Left cardiac atrium (tissue), 4 donors: Measurements from ENCODE around the gene GXYLT1. TPM values are rescaled to one million over a fixed set of nuclear protein-coding genes. Genes with fewer than 3 reads are reported as not detected.

Source experiments
- ATAC-seq, 2 donors: fragments of 200-7000 bp; cut with Tn5 transposase; one replicate each; pipeline ENCODE4 v1.9.1; 2020; ENCODE audit warnings: mild to moderate bottlenecking in 2 of 2, moderate library complexity in 2 of 2
- DNase-seq: peaks from one replicate; pipeline ENCODE4 v3.0.0-alpha.2; 2020
- intact Hi-C, 2 donors: fragments of 100-400 bp; cut with DNase I; formaldehyde crosslinking; loops; one replicate each; pipeline versions ENCODE4 v1.14.1 to v1.15.1; 2022 to 2023
- total RNA-seq, 2 donors: library from RNA; stranded (reverse); fragmentation: NEBNext Ultra II Directional; extraction: Animal tissue kit (Norgen Biotek cat#: 25700); gene quantifications; one replicate each; pipeline ENCODE4 v1.2.1, GENCODE V29; 2021
- donor health status: DM: no; HTN: yes; CAD: no.
- donor health status: DM: no; HTN: yes; CAD: no; lungs with severe emphysema.
- donor health status: DM: yes; HTN: yes; CAD: no.
- donor health status: Dilated cardiomyopathy.

Gene GXYLT1
- total RNA-seq, 2 donors from 2014 or later = 6.3 to 6.4 TPM

DNA sequence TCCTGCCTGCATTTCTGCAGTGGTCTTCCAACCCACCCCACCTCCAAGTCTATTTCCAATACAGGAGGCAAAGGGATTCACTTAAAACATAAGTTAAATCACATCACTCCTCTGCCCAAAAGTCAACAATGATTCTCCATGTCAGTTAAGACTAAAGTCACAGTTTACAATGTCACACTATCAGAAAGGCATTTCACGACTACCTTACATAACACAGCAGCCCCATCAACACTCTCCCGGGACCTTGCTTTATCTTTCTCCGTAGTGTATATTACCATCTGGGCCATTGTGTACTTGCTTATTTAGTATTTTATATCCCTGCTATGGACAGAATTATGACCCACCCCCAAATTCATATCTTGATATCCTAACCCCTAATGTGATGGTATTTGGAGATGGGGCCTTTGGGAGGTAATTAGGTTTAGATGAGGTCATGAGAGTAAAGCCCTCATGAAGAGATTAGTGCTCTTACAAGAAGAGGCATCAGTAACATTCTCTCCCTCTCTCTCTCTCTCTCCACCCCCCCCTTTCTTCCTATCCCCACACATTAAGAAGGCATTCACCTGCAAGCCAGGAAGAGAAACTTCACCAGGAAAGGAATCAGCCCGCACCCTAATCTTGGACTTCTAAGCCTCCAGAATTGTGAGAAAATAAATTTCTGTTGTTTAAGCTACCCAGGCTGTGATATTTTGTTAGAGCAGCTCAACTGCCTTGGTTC, 112.7 kb downstream of the GXYLT1 start:
- no peak for DNase-seq
- intact Hi-C loops = no loop called here

More for the DNA sequence above, 112.7 kb downstream of the GXYLT1 start:
- no peak for ATAC-seq

Other genes starting within 250 kb of the GXYLT1 start
- 10 to 100 TPM; 64.7 to 76.0 TPM for gene YAF2, start 93.4 kb upstream of the GXYLT1 start, total RNA-seq
- gene ZCRB1, start 181.2 kb upstream of the GXYLT1 start, total RNA-seq = 10 to 100 TPM; 46.6 to 51.8 TPM
- gene PPHLN1, start 181.3 kb upstream of the GXYLT1 start, total RNA-seq = 10 to 100 TPM; 24.6 to 37.5 TPM